ENCODE results near the gene MAP3K10.

- TF ChIP-seq CTCF (IDR thresholded peaks at IDR 0.05) (no peak), TCF7L2 (IDR thresholded peaks at IDR 0.05; ENCODE audit: low read depth, low read length) (no peak), POLR2AphosphoS5 (IDR thresholded peaks at IDR 0.05; ENCODE audit: low read depth, low read length) (no peak)
These were observed 41.1 kb upstream of the MAP3K10 start for GRCh38 chr19:40150170-40150569.

Measured in Panc1 (cell line).